Breast epithelium (tissue), 4 donors: Measurements from ENCODE around the gene TTC17. TPM values are rescaled to one million over a fixed set of nuclear protein-coding genes. Genes with fewer than 3 reads are reported as not detected.
"Not testable (repeated sequence)": the region's sequence is repeated elsewhere in the genome, so short reads cannot be mapped to it uniquely, and the experiment has no call there.

Source experiments
- DNase-seq, 2 donors: peaks; one replicate each; pipeline ENCODE4 v3.0.0-alpha.2; 2019; ENCODE audit warnings: low spot score in 2 of 2
- H3K27ac ChIP-seq, 2 donors: fragments of 200-600 bp; sonication (generic) in 1 of 2; one replicate each; pipeline ENCODE4 v1.5.1; 2016 to 2019; ENCODE audit warnings: mild to moderate bottlenecking in 1 of 2
- H3K27me3 ChIP-seq, 2 donors: fragments of 200-600 bp; sonication (generic) in 1 of 2; one replicate each; pipeline versions ENCODE4 v1.5.1 to v1.6.0; 2017 to 2019; ENCODE audit warnings: control low read depth in 1 of 2, mild to moderate bottlenecking in 1 of 2
- H3K36me3 ChIP-seq: fragments of 200-600 bp; one replicate; pipeline ENCODE4 v1.5.1; 2019
- H3K4me1 ChIP-seq, 2 donors: fragments of 200-600 bp; sonication (generic); one replicate each; pipeline ENCODE4 v1.5.1; 2016 to 2019; ENCODE audit warnings: control low read depth in 1 of 2
- H3K4me3 ChIP-seq, 3 donors: fragments of 200-600 bp; sonication (generic); 1 replicate in 2 of 3; 2 replicates in 1 of 3; pipeline ENCODE4 v1.5.1; 2016 to 2019; ENCODE audit warnings: mild to moderate bottlenecking in 3 of 3, moderate library complexity in 2 of 3
- H3K9me3 ChIP-seq, 2 donors: fragments of 200-600 bp; sonication (generic) in 1 of 2; one replicate each; pipeline ENCODE4 v1.5.1; 2016 to 2019; ENCODE audit warnings: control low read depth in 1 of 2
- POLR2A ChIP-seq: fragments of 450-650 bp; IDR thresholded peaks from one replicate; pipeline ENCODE4 v1.6.1; 2016; ENCODE audit warnings: antibody characterized with exemption, mild to moderate bottlenecking, moderate library complexity
- POLR2AphosphoS5 ChIP-seq, 3 donors: sonication (generic); formaldehyde crosslinking; IDR thresholded peaks; one replicate each; pipeline ENCODE4 v1.6.1; 2017; ENCODE audit warnings: antibody characterized with exemption in 3 of 3
- intact Hi-C: fragments of 100-400 bp; cut with DNase I; formaldehyde crosslinking; loops from one replicate; pipeline ENCODE4 v1.15.1; 2023; ENCODE audit warnings: low total_unique reads
- total RNA-seq, 3 donors: library from RNA; depleted of rRNA; stranded (reverse); fragments of >200 nt; gene quantifications; one replicate each; pipeline ENCODE4 v1.1.0, GENCODE V29; 2016
- TF ChIP-seq, protein P1 (sequence below), 3 donors: fragments of 450-650 bp; IDR thresholded peaks; one replicate each; pipeline ENCODE4 v1.5.1; 2016 to 2017; ENCODE audit warnings: antibody characterized with exemption in 3 of 3, mild to moderate bottlenecking in 3 of 3, moderate library complexity in 3 of 3

The TTC17 gene
- total RNA-seq, 3 donors from 2014 or later, result 105 to 199 (median 154) TPM

DNA sequence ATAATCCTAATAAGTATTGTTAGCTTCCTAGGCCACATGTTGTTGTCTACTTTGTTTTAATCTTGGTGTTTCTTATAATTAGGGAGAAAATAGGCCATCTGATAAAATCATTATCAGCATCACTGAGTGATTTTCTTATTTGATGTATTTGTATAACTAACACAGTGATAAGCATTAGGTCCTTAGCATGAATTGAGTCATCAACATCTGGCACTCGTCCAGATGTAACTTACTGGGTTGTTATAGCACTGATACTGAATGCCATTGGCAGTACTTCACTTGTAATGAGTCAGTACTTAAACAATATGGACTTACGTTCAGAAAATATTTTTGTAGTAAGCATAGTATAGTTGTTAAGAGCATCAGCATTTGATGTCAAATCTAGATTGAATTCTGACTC is 30.7 kb upstream of the TTC17 start:
- intact Hi-C loops, result loop anchor here (10.0 kb wide), 1 partner anchor 237 kb away; no protein-coding TSS in a partner anchor
- H3K27me3 ChIP-seq, result no peaks in the 10 kb centered on the region
- no peak overlapping the region for H3K27ac ChIP-seq
- no peak overlapping the region for H3K4me3 ChIP-seq
- DNase-seq, result no peak
- no peaks in the 10 kb centered on the region for H3K9me3 ChIP-seq
- H3K36me3 ChIP-seq, result peaks cover 8% of the 10 kb centered on the region
- TF ChIP-seq POLR2AphosphoS5 (IDR thresholded peaks at IDR 0.05), result no peak
- TF ChIP-seq, protein P1, sequence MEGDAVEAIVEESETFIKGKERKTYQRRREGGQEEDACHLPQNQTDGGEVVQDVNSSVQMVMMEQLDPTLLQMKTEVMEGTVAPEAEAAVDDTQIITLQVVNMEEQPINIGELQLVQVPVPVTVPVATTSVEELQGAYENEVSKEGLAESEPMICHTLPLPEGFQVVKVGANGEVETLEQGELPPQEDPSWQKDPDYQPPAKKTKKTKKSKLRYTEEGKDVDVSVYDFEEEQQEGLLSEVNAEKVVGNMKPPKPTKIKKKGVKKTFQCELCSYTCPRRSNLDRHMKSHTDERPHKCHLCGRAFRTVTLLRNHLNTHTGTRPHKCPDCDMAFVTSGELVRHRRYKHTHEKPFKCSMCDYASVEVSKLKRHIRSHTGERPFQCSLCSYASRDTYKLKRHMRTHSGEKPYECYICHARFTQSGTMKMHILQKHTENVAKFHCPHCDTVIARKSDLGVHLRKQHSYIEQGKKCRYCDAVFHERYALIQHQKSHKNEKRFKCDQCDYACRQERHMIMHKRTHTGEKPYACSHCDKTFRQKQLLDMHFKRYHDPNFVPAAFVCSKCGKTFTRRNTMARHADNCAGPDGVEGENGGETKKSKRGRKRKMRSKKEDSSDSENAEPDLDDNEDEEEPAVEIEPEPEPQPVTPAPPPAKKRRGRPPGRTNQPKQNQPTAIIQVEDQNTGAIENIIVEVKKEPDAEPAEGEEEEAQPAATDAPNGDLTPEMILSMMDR (IDR thresholded peaks at IDR 0.05), result no peak
- no peak for TF ChIP-seq POLR2A
- no peaks in the 10 kb centered on the region for H3K4me1 ChIP-seq

GRCh38 chr11:43328482-43328881 is 30.2 kb upstream of the TTC17 start:
- H3K9me3 ChIP-seq, result no peaks in the 10 kb centered on the region
- TF ChIP-seq POLR2A (no peak), POLR2AphosphoS5 (IDR thresholded peaks at IDR 0.05) (no peak)
- TF ChIP-seq, protein P1 (IDR thresholded peaks at IDR 0.05), result no peak
- no peak for DNase-seq
- H3K4me1 ChIP-seq, result no peaks in the 10 kb centered on the region
- intact Hi-C loops, result loop anchor here (10.0 kb wide), 1 partner anchor 236 kb away; no protein-coding TSS in a partner anchor
- no peaks in the 10 kb centered on the region for H3K27me3 ChIP-seq
- H3K4me3 ChIP-seq, result no peak overlapping the region
- H3K36me3 ChIP-seq, result peaks cover 6% of the 10 kb centered on the region
- H3K27ac ChIP-seq, result no peak overlapping the region

- Histone ChIP-seq H3K36me3 (peaks cover 7% of the 10 kb centered on the region), H3K4me3 (no peak overlapping the region), H3K27ac (no peak overlapping the region), H3K4me1 (no peaks in the 10 kb centered on the region), H3K27me3 (no peaks in the 10 kb centered on the region), H3K9me3 (no peaks in the 10 kb centered on the region)
- TF ChIP-seq POLR2AphosphoS5 (IDR thresholded peaks at IDR 0.05) (no peak), POLR2A (no peak)
- TF ChIP-seq, protein P1 (IDR thresholded peaks at IDR 0.05), result no peak
- intact Hi-C loops, result no loop called here
- no peak for DNase-seq
These were observed 17.6 kb upstream of the TTC17 start for GRCh38 chr11:43341159-43341558.

DNA sequence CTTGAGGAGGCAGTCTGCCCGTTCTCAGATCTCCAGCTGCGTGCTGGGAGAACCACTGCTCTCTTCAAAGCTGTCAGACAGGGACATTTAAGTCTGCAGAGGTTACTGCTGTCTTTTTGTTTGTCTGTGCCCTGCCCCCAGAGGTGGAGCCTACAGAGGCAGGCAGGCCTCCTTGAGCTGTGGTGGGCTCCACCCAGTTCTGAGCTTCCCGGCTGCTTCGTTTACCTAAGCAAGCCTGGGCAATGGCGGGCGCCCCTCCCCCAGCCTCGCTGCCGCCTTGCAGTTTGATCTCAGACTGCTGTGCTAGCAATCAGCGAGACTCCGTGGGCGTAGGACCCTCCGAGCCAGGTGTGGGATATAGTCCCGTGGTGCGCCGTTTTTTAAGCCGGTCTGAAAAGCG is 7.3 kb upstream of the TTC17 start:
- intact Hi-C loops, H3K4me3 ChIP-seq, DNase-seq, H3K4me1 ChIP-seq, H3K9me3 ChIP-seq, H3K36me3 ChIP-seq, H3K27ac ChIP-seq, H3K27me3 ChIP-seq: not testable (repeated sequence)

DNA sequence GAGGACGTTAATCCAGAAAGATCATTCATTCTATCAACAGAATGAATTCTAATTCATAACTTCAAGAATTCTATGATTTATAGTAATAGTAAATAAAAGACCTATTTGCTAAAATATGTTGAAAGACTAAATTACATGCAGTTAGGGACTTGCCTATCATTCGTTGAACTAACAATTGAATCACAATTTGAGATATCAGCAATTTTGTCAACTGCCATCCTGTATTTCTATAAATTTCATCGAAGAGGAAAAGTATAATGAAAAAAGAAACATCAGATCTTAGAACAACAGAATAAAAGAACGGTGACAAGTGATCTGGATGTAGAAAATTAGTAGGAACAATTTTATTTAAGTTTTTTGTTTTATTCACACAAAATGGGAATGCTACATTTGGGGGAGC is 4.4 kb upstream of the TTC17 start:
- intact Hi-C loops, result no loop called here
- Histone ChIP-seq H3K36me3 (no peaks in the 10 kb centered on the region), H3K4me3 (no peak overlapping the region), H3K27ac (no peak overlapping the region), H3K27me3 (no peaks in the 10 kb centered on the region), H3K9me3 (no peaks in the 10 kb centered on the region), H3K4me1 (no peaks in the 10 kb centered on the region)
- TF ChIP-seq, protein P1 (IDR thresholded peaks at IDR 0.05), result no peak
- TF ChIP-seq POLR2AphosphoS5 (IDR thresholded peaks at IDR 0.05), result no peak
- TF ChIP-seq POLR2A, result no peak
- DNase-seq, result no peak

DNA sequence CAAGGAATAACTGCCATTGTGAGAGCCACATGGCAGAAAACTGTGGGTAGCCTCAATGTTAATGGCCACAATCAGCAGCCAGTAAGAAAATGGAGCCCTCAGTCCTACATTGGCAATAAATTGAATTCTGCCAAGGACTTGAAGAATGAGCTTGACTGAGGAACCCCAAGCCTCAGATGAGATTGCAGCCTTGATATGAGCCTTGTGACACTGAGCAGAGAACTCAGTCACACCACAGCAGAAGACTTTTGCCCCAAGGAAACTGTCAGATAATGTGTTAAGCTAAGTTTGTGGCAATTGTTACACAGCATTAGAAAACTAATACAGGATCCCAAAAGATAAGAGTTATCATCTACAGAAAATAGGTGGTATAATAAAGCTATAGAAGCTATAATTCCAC is 2.4 kb upstream of the TTC17 start:
- no peaks in the 10 kb centered on the region for H3K4me1 ChIP-seq
- no peak overlapping the region for H3K4me3 ChIP-seq
- TF ChIP-seq POLR2A (no peak), POLR2AphosphoS5 (IDR thresholded peaks at IDR 0.05) (no peak)
- TF ChIP-seq, protein P1 (IDR thresholded peaks at IDR 0.05), result no peak
- H3K27ac ChIP-seq, result no peak overlapping the region
- intact Hi-C loops, result no loop called here
- no peak for DNase-seq
- H3K9me3 ChIP-seq, result no peaks in the 10 kb centered on the region
- no peaks in the 10 kb centered on the region for H3K36me3 ChIP-seq
- H3K27me3 ChIP-seq, result no peaks in the 10 kb centered on the region
